Measurements from ENCODE around the gene SERPINB8.

DNA sequence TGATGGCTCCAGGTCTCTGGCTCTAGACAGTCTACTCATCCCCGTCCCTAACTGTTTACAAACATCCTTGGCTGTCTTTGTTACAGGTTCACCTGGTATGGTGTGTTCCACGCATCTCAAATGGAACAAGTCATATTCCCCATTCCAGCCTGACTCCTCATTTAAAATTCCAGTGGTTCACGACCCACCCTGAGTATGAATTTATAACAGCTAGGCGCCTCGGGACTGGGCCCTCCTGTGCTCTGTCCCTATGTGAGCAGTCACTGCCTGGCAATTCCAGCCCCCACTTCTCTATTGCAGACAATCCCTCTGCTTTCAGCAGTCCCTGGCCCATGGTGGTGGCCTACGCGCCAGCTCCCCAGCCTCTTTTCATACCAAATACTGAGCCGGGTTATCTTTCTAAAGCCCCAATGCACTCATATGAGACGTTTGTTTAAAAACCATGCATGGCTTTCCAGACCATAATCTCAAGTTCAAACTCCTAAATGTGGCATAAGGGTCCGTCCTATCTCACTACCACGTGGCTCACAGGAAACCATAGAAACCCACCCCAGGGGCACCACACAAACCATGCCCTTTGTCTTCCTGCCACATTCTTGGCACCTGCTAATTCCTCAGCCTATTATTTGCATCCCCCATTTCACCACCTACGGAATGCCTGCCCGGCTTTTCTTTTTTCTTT lies 1.6 kb downstream of the SERPINB8 start:
- no peak for TF ChIP-seq GATA2 (IDR thresholded peaks at IDR 0.05; ENCODE audit: low read depth, low read length)
- TF ChIP-seq GATA3 (IDR thresholded peaks at IDR 0.05; ENCODE audit: low read depth, low read length), result no peak

Measured in SH-SY5Y (cell line).